Measurements from ENCODE around the gene PTOV1.

PTOV1 gene

DNA sequence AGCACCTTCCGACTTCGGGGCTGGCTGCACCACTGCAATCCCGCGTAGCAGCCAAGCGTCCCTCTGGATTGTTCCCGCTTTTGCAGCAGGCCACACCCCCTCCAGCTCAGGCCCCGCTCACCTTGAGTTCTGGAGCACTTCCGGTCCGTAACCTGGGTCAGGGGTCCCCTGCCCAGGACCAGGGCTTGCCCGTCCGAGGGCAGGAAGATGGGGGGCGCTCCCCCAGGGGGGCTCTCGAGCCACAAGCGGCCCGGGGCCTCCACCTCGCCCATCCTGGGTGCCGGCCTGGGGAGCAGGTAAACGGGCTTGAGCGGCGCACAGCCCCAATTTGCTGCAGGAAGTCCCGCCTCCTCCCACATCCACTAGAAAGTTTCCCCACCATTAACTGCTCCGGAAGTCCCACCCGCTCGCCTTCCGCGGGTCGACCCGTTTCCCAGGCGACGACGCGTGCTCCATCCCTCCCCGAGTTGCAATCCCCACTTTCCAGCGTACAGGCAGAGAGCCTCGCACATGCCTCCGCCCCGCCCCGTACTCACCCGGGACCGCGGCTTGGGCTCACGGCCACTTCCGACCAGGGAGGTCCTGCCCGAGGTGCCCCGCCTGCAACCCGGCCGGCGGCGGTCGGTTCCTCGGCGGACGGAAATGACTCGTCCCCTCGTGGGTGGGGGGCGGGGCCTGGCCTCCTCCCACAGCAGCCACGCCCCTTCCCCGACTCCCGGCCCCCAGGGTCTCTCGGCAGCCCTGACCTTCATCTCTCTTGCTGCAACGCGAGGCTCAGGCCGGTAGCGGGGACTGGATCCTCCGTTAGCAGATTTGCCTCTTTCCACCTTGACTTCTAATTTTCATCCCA lies 16.2 kb downstream of the PTOV1 start, which contains the start of gene PNKP:
TSS of gene PNKP (minus strand) at position 644 of the 850 bp plus-strand sequence. CDS start at position 272, 372 bp downstream.
- peak; percentile 95 for DNase-seq
- Histone ChIP-seq H3K27me3 (replicated peaks; ENCODE audit: insufficient read depth, low read length) (no peaks in the 10 kb centered on the region), H3K79me2 (ENCODE audit: low read length) (peaks cover 47% of the 10 kb centered on the region), H2AFZ (ENCODE audit: low read length) (peak within 1 kb of the TSS; percentile 83), H3K36me3 (replicated peaks; ENCODE audit: insufficient read depth, low read length) (peaks cover 7% of the 10 kb centered on the region), H3K4me2 (ENCODE audit: low read depth, low read length) (peak within 1 kb of the TSS; percentile 94), H3K4me3 (ENCODE audit: low read length) (peak within 1 kb of the TSS; percentile 82), H3K4me1 (ENCODE audit: low read length) (peaks cover 30% of the 10 kb centered on the region), H3K9me2 (replicated peaks; ENCODE audit: insufficient read depth, low read length) (no peaks in the 10 kb centered on the region), H3K27ac (ENCODE audit: low read length) (peak within 1 kb of the TSS; percentile 96), H4K20me1 (ENCODE audit: insufficient read depth, low read length) (no peaks in the 10 kb centered on the region), H3K9me3 (replicated peaks; ENCODE audit: insufficient read depth, low read length) (no peaks in the 10 kb centered on the region), H3K9ac (ENCODE audit: low read length) (peak within 1 kb of the TSS; percentile 83), H3F3A (ENCODE audit: insufficient read depth, low read length) (peaks cover 35% of the 10 kb centered on the region)
- TF ChIP-seq EZH2phosphoT487 (IDR thresholded peaks at IDR 0.05; ENCODE audit: low read length) = no peak
- TF ChIP-seq, protein P1, sequence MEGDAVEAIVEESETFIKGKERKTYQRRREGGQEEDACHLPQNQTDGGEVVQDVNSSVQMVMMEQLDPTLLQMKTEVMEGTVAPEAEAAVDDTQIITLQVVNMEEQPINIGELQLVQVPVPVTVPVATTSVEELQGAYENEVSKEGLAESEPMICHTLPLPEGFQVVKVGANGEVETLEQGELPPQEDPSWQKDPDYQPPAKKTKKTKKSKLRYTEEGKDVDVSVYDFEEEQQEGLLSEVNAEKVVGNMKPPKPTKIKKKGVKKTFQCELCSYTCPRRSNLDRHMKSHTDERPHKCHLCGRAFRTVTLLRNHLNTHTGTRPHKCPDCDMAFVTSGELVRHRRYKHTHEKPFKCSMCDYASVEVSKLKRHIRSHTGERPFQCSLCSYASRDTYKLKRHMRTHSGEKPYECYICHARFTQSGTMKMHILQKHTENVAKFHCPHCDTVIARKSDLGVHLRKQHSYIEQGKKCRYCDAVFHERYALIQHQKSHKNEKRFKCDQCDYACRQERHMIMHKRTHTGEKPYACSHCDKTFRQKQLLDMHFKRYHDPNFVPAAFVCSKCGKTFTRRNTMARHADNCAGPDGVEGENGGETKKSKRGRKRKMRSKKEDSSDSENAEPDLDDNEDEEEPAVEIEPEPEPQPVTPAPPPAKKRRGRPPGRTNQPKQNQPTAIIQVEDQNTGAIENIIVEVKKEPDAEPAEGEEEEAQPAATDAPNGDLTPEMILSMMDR (IDR thresholded peaks at IDR 0.05; ENCODE audit: low read length) = no peak
- no peak for TF ChIP-seq EZH2 (optimal IDR thresholded peaks at IDR 0.05; ENCODE audit: low read depth, low read length)

DNA sequence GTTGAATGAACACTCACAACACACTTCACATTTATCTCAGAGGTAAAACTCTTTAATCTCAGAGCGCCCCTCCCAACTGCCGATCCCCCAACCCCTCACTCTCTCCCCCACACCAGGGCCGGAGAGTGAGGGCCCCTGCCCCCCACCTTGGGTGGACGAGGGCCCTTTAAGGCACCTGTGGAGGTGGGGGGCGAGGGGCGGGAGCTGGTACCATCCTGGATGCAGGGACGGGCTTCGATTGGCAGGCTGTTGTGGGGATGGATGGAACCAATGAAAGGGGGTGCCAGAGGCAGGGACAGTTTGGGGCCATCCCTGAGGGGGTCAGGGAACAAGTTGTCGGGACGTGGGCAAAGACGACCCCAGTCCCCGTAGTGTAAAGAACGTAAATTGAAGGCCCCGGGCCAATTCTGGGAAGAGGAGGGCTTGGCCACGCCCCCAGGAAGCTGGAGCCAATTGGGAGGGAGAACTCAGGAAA lies 18.1 kb downstream of the PTOV1 start:
- H3K9ac ChIP-seq (ENCODE audit: low read length) = peak overlapping the region; percentile 5; the same call in 1 of the 2 replicates
- TF ChIP-seq EZH2 (optimal IDR thresholded peaks at IDR 0.05; ENCODE audit: low read depth, low read length) = no peak
- no peak for TF ChIP-seq EZH2phosphoT487 (IDR thresholded peaks at IDR 0.05; ENCODE audit: low read length)
- TF ChIP-seq, protein P1 (IDR thresholded peaks at IDR 0.05; ENCODE audit: low read length) = no peak
- H3F3A ChIP-seq (ENCODE audit: insufficient read depth, low read length) = peaks cover 35% of the 10 kb centered on the region
- peaks cover 4% of the 10 kb centered on the region for H3K36me3 ChIP-seq (replicated peaks; ENCODE audit: insufficient read depth, low read length)
- peak overlapping the region; percentile 57; the same call in 1 of the 2 replicates for H2AFZ ChIP-seq (ENCODE audit: low read length)
- H3K4me1 ChIP-seq (ENCODE audit: low read length) = peaks cover 30% of the 10 kb centered on the region
- no peaks in the 10 kb centered on the region for H3K27me3 ChIP-seq (replicated peaks; ENCODE audit: insufficient read depth, low read length)
- peak overlapping the region; percentile 21; the same call in 1 of the 2 replicates for H3K27ac ChIP-seq (ENCODE audit: low read length)
- peaks cover 51% of the 10 kb centered on the region for H3K79me2 ChIP-seq (ENCODE audit: low read length)
- H4K20me1 ChIP-seq (ENCODE audit: insufficient read depth, low read length) = no peaks in the 10 kb centered on the region
- no peak for DNase-seq
- no peaks in the 10 kb centered on the region for H3K9me3 ChIP-seq (replicated peaks; ENCODE audit: insufficient read depth, low read length)
- H3K4me3 ChIP-seq (ENCODE audit: low read length) = peak overlapping the region; percentile 49
- no peaks in the 10 kb centered on the region for H3K9me2 ChIP-seq (replicated peaks; ENCODE audit: insufficient read depth, low read length)
- peak overlapping the region; percentile 94 for H3K4me2 ChIP-seq (ENCODE audit: low read depth, low read length)

DNA sequence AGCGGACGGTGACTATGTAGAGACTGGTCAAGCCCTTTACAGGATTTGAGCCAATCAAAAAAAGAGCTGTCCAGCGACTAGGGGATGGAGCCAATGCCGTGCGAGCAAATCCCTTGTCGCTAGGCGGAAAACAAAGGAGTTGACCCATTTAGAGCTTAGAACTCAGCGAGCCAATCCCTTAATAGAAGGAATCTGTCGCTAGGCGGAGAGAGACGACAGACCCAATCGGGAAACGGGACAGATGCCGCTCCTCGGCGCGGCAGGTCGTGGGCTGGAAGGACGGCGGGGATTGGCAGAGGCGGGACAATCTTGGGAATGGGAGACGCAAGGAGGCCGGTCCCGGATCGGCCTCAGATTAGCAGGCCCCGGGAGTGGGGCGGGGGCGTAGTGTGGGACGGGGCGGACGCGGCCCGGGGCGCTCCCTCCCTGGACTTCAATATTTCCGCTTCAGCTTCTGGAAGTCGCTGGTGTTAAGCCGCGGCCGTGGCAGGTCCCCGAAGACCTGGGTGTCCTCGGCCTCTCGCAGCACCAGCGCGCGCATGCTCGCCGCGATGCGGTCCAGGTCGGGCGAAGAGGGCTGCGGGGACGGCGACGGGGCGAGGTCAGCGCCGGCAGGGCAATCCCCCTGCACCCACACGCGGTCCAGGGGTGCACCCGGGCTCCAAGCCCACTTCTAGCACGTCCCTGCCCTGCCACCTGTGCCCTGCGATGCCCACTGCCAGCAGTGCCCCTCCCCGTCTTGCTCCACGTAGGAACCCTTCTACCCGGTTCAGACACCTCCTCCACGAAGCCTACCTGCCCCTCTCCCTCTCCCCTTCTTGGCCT lies 18.7 kb downstream of the PTOV1 start:
- Histone ChIP-seq H3K4me1 (ENCODE audit: low read length) (peaks cover 30% of the 10 kb centered on the region), H3F3A (ENCODE audit: insufficient read depth, low read length) (peaks cover 35% of the 10 kb centered on the region), H3K9me2 (replicated peaks; ENCODE audit: insufficient read depth, low read length) (no peaks in the 10 kb centered on the region), H2AFZ (ENCODE audit: low read length) (peak overlapping the region; percentile 63), H3K4me2 (ENCODE audit: low read depth, low read length) (peak overlapping the region; percentile 94), H3K27me3 (replicated peaks; ENCODE audit: insufficient read depth, low read length) (no peaks in the 10 kb centered on the region), H3K79me2 (ENCODE audit: low read length) (peaks cover 51% of the 10 kb centered on the region), H3K27ac (ENCODE audit: low read length) (peak overlapping the region; percentile 70; the same call in 1 of the 2 replicates), H4K20me1 (ENCODE audit: insufficient read depth, low read length) (no peaks in the 10 kb centered on the region), H3K9ac (ENCODE audit: low read length) (peak overlapping the region; percentile 63), H3K9me3 (replicated peaks; ENCODE audit: insufficient read depth, low read length) (no peaks in the 10 kb centered on the region), H3K4me3 (ENCODE audit: low read length) (peak overlapping the region; percentile 68), H3K36me3 (replicated peaks; ENCODE audit: insufficient read depth, low read length) (no peaks in the 10 kb centered on the region; the same call in 1 of the 2 replicates)
- no peak for TF ChIP-seq EZH2 (optimal IDR thresholded peaks at IDR 0.05; ENCODE audit: low read depth, low read length)
- TF ChIP-seq, protein P1 (IDR thresholded peaks at IDR 0.05; ENCODE audit: low read length) = no peak
- no peak for TF ChIP-seq EZH2phosphoT487 (IDR thresholded peaks at IDR 0.05; ENCODE audit: low read length)
- DNase-seq = peak; percentile 99

Data from MM.1S (cell line).